ENCODE results near the gene MBD6.

DNA sequence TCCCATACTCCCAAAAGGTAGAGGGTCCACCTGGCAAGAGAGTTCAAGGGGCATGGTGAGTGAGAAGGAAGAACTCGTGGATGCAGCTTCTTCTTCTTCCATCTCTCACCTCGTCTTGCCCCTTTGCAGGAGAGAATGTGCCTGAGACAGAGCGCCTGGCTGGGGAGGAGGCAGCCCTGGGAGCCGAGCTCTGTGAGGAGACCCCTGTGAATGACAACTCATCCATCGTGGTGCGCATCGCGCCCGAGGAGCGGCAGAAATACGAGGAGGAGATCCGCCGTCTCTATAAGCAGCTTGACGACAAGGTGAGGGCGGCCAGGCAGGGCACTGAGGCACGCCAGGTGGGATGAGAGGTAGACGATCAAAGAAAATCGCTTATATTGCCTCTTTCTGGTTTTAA is 47.2 kb downstream of the MBD6 start:
- no peak for TF ChIP-seq CTCF (optimal IDR thresholded peaks at IDR 0.05 in 1 of 3, IDR thresholded peaks at IDR 0.05 in 1 of 3, conservative IDR thresholded peaks at IDR 0.05 in 1 of 3; ENCODE audit: extremely low read depth in 1 of 3, insufficient read depth in 2 of 3, low read length in 3 of 3)
- no peak for TF ChIP-seq EZH2 (IDR thresholded peaks at IDR 0.05; ENCODE audit: low read length)

Data from keratinocyte (primary cell).